ENCODE data around the gene ERVK3-1.
A peak's percentile ranks its signal among the peaks of the same experiment; 100 is the strongest.
"Not testable (repeated sequence)": the region's sequence is repeated elsewhere in the genome, so short reads cannot be mapped to it uniquely, and the experiment has no call there.

Gene ERVK3-1

GRCh38 chr19:58304748-58305064 lies 471 bp upstream of the ERVK3-1 start:
- DNase-seq (ENCODE audit: low spot score), result no peak

- no peak for DNase-seq (ENCODE audit: low spot score)
Observed at GRCh38 chr19:58305932-58306323, 751 bp downstream of the ERVK3-1 start.

- DNase-seq (ENCODE audit: low spot score), result no peak
Observed at GRCh38 chr19:58307736-58308135, 2.6 kb downstream of the ERVK3-1 start.

GRCh38 chr19:58310685-58311084 lies 5.5 kb downstream of the ERVK3-1 start:
- DNase-seq (ENCODE audit: low spot score), result not testable (repeated sequence)

- DNase-seq (ENCODE audit: low spot score), result no peak
Observed at GRCh38 chr19:58311345-58311865, 6.2 kb downstream of the ERVK3-1 start.

- DNase-seq (ENCODE audit: low spot score), result no peak
Observed at GRCh38 chr19:58315580-58315979, 10.4 kb downstream of the ERVK3-1 start.

- peak; percentile 60 for DNase-seq (ENCODE audit: low spot score)
Observed at GRCh38 chr19:58317476-58318072, 12.4 kb downstream of the ERVK3-1 start.

- no peak for DNase-seq (ENCODE audit: low spot score)
Observed at GRCh38 chr19:58318297-58318696, 13.1 kb downstream of the ERVK3-1 start.

- DNase-seq (ENCODE audit: low spot score), result no peak
Observed at GRCh38 chr19:58319241-58319640, 14.1 kb downstream of the ERVK3-1 start.

GRCh38 chr19:58325311-58326022 lies 20.3 kb downstream of the ERVK3-1 start:
- no peak for DNase-seq (ENCODE audit: low spot score)

- no peak for DNase-seq (ENCODE audit: low spot score)
Observed at GRCh38 chr19:58326501-58326913, 21.3 kb downstream of the ERVK3-1 start.

- peak; percentile 98 for DNase-seq (ENCODE audit: low spot score)
Observed at GRCh38 chr19:58326914-58327726, 21.9 kb downstream of the ERVK3-1 start, which contains the start of gene ZSCAN22. TSS of gene ZSCAN22 (plus strand) at chr19:58326994. CDS start at chr19:58334803, 7,809 bp downstream.

GRCh38 chr19:58328999-58329398 lies 23.8 kb downstream of the ERVK3-1 start:
- peak; percentile 70 for DNase-seq (ENCODE audit: low spot score)

- DNase-seq (ENCODE audit: low spot score), result peak; percentile 46
Observed at GRCh38 chr19:58330458-58330857, 25.3 kb downstream of the ERVK3-1 start.

GRCh38 chr19:58332697-58333096 lies 27.5 kb downstream of the ERVK3-1 start:
- no peak for DNase-seq (ENCODE audit: low spot score)

GRCh38 chr19:58334691-58335249 lies 29.6 kb downstream of the ERVK3-1 start:
- DNase-seq (ENCODE audit: low spot score), result no peak

GRCh38 chr19:58335630-58336029 lies 30.5 kb downstream of the ERVK3-1 start:
- no peak for DNase-seq (ENCODE audit: low spot score)

- no peak for DNase-seq (ENCODE audit: low spot score)
Observed at GRCh38 chr19:58336216-58336615, 31.0 kb downstream of the ERVK3-1 start.

- no peak for DNase-seq (ENCODE audit: low spot score)
Observed at GRCh38 chr19:58336820-58337219, 31.6 kb downstream of the ERVK3-1 start.

- no peak for DNase-seq (ENCODE audit: low spot score)
Observed at GRCh38 chr19:58338336-58338735, 33.2 kb downstream of the ERVK3-1 start.

- peak; percentile 84 for DNase-seq (ENCODE audit: low spot score)
Observed at GRCh38 chr19:58338825-58339558, 33.8 kb downstream of the ERVK3-1 start.

- no peak for DNase-seq (ENCODE audit: low spot score)
Observed at GRCh38 chr19:58345558-58345957, 40.4 kb downstream of the ERVK3-1 start.

Data from iPS-NIHi11 (cell line).